Measurements from ENCODE around the gene FAM3A.
A peak's percentile ranks its signal among the peaks of the same experiment; 100 is the strongest.
"Not testable (repeated sequence)": the region's sequence is repeated elsewhere in the genome, so short reads cannot be mapped to it uniquely, and the experiment has no call there.

The FAM3A gene

DNA sequence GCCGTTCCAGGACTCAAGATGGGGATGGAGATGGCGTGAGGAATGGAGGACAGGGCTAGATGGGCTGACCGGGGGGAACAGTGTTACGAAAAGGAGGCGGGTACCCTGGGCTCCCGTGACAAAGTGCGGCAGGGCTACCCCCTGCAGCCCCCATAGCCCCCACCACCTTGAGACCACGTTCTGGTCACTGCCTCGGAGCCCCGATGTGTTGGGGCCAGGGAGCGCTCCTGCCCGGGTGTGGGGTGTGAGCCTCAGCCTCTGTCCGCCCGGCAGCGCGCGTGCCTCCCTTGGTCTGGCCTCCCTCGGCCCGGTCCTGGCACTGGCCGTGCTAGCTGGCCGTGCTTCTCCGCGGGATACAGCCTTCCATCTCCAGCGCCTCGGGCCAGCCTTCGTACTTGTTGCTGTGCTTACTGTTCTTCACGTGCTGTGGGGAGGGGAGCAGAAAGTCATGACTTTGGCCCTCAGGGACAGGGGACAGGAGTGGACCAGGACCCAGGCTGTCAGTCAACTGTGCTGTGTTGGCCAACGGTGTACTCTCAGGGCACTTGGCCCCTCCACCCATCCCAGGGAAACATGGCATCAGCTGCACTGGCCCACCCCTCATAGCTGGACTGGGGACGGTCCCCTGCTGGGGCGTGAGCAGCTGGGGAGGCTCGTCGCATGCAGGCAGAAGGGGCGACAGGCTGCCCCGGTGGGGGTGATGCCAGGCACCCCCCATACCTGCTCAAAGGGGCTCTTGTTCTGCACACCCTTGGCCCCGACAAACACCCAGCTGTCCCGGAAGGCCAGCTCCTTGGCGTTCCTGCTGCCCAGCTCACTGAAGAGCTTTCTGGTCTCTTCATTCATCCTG, 9.3 kb downstream of the FAM3A start:
- TF ChIP-seq, protein P1, sequence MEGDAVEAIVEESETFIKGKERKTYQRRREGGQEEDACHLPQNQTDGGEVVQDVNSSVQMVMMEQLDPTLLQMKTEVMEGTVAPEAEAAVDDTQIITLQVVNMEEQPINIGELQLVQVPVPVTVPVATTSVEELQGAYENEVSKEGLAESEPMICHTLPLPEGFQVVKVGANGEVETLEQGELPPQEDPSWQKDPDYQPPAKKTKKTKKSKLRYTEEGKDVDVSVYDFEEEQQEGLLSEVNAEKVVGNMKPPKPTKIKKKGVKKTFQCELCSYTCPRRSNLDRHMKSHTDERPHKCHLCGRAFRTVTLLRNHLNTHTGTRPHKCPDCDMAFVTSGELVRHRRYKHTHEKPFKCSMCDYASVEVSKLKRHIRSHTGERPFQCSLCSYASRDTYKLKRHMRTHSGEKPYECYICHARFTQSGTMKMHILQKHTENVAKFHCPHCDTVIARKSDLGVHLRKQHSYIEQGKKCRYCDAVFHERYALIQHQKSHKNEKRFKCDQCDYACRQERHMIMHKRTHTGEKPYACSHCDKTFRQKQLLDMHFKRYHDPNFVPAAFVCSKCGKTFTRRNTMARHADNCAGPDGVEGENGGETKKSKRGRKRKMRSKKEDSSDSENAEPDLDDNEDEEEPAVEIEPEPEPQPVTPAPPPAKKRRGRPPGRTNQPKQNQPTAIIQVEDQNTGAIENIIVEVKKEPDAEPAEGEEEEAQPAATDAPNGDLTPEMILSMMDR (IDR thresholded peaks at IDR 0.05; ENCODE audit: low read depth, low read length): no peak
- no peak overlapping the region for H3K4me3 ChIP-seq (replicated peaks in 1 of 2; ENCODE audit: low read depth in 2 of 2, low read length in 2 of 2)
- no peak for DNase-seq (ENCODE audit: low read depth in 2 of 2)

DNA sequence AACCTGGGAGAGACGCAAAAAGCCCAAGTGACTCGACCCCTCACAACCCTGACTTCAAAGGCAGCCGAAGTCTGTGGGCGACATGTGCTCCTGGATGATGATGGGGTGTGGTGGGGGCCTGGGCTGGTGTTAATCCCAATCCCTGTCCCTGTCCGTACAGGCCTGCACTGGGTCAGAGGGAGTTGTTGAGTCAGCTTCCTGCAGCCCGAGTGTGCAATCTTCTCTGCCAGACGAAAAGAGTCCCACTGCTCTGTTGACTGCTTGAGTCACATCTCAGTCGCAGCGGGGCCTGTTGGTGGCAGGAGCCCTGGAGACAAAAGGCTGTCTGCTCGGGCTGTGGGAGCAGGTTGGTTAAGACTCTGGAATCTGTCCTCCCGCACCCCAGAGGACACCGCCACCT, 10.3 kb downstream of the FAM3A start:
- TF ChIP-seq, protein P1 (IDR thresholded peaks at IDR 0.05; ENCODE audit: low read depth, low read length): no peak
- H3K4me3 ChIP-seq (replicated peaks in 1 of 2; ENCODE audit: low read depth in 2 of 2, low read length in 2 of 2): no peak overlapping the region
- DNase-seq (ENCODE audit: low read depth in 2 of 2): peak; percentile 57 to 69

DNA sequence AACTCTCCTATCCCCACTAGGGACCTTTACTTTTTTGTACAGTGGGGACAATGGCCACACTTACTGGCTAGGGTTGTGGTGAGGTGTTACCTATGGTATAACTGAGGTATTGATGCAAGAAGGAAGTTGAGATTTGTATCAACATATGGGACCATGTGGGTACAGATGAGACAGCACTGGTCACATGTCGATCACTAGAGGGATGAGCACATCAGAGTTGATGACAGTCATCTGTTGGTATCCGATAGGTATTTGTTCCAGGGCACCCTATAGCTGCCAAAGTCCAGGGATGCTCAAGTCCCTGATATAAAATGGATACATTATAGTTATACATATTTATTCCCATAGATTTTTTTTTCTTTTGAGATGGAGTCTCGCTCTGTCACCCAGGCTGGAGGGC, 13.0 kb downstream of the FAM3A start:
- H3K4me3 ChIP-seq (replicated peaks in 1 of 2; ENCODE audit: low read depth in 2 of 2, low read length in 2 of 2): no peak overlapping the region
- DNase-seq (ENCODE audit: low read depth in 2 of 2): no peak
- TF ChIP-seq, protein P1 (IDR thresholded peaks at IDR 0.05; ENCODE audit: low read depth, low read length): no peak

DNA sequence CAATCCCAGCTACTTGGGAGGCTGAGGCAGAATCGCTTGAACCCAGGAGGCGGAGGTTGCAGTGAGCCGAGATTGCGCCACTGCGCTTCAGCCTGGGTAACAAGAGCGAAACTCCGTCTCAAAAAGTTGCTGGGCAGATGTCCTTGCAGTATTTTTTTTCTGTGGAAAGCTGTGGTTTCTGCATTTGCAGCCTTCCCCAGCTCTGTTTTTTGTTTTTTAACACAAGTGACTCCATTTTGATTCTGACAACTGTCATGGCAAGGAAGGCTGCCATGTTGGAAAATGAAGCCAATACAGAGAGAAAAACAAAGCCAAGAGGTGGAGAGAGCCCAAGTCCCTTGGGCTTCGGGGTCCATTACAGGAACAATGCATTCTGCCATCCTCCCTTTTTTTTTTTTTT, 13.9 kb downstream of the FAM3A start:
- DNase-seq (ENCODE audit: low read depth in 2 of 2): no peak

DNA sequence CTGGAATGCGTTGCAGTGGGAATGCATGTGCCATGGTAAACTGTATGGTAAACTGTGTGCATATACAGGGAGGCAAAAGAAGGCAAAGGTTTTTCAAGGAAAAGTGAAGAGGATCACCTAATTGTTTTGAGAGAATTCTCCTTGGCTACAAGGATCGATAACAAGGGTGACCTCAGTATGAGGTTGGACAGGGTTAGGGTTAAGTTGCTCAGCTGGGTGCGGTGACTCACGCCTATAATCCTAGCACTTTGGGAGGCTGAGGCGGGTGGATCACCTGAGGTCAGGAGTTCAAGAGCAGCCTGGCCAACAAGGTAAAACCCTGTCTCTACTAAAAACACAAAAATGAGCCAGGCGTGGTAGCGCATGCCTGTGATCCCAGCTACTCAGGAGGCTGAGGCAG, 14.6 kb downstream of the FAM3A start:
- H3K4me3 ChIP-seq (replicated peaks in 1 of 2; ENCODE audit: low read depth in 2 of 2, low read length in 2 of 2); DNase-seq (ENCODE audit: low read depth in 2 of 2): not testable (repeated sequence)

More for the DNA sequence above, 13.9 kb downstream of the FAM3A start:
- TF ChIP-seq, protein P1 (IDR thresholded peaks at IDR 0.05; ENCODE audit: low read depth, low read length): no peak
- H3K4me3 ChIP-seq (replicated peaks in 1 of 2; ENCODE audit: low read depth in 2 of 2, low read length in 2 of 2): no peak overlapping the region

DNA sequence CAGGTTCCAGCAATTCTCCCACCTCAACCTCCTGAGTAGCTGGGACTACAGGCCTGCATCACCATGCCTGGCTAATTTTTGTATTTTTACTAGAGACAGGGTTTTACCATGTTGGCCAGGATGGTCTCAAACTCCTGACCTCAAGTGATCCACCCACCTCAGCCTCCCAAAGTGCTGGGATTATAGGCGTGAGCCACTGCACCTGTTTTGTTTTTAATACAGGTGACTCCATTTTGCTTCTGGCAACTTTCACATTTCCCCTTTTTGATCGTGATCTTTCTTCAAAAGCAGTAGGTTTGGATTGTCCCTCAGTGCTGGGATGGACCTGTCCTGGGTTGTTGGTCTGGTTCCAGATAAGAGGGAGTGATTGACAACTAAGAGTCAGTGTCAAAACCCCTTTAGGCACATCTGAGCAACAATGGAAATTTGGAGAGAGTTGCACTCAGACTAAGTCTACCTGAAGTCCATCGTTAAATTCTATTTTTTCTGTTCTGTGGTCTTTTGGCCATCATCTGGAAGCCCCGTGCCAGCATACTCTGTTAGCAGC, 19.4 kb downstream of the FAM3A start:
- H3K4me3 ChIP-seq (replicated peaks in 1 of 2; ENCODE audit: low read depth in 2 of 2, low read length in 2 of 2); DNase-seq (ENCODE audit: low read depth in 2 of 2): not testable (repeated sequence)

DNA sequence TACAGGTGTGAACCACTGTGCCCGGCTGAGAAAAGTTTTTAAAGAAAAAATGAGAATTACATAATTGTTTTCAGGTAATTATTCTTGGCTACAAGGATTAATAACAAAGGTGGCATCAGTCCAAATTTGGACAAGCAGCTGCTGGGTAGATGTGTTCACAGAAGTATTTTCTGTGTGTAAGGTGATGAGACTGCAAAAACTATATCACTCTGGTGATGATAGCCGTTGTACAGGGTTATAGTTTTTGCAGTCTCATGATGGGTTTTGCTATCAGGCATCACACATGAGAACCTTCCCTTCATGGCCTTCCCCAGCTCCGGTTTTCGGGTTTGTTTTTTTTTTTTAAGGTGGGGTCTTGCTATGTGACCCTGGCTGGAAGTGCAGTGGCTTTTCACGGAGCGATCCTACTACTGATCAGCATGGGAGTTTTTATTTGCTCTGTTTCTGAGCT, 20.5 kb downstream of the FAM3A start:
- TF ChIP-seq, protein P1 (IDR thresholded peaks at IDR 0.05; ENCODE audit: low read depth, low read length): no peak
- no peak overlapping the region for H3K4me3 ChIP-seq (replicated peaks in 1 of 2; ENCODE audit: low read depth in 2 of 2, low read length in 2 of 2)
- no peak for DNase-seq (ENCODE audit: low read depth in 2 of 2)
